ENCODE measurements around the gene RERE.

GRCh38 chr1:8527941-8528340 lies 289.5 kb downstream of the RERE start:
- TF ChIP-seq EZH2 (IDR thresholded peaks at IDR 0.05) (no peak), POLR2AphosphoS5 (IDR thresholded peaks at IDR 0.05; ENCODE audit: borderline replicate concordance, low read depth, low read length) (no peak)

Measured in SK-N-MC (cell line).